Measurements from ENCODE around the gene TUBE1. TPM values are rescaled to one million over a fixed set of nuclear protein-coding genes. Genes with fewer than 3 reads are reported as not detected.

Gene TUBE1
- total and polyA plus RNA-seq, 2 of the 4 experiments (the other 2 are of a cell fraction), result 7.9 to 8.6 TPM

GRCh38 chr6:112130878-112131277 is 43.6 kb upstream of the TUBE1 start:
- no peak overlapping the region for H2BK15ac ChIP-seq (ENCODE audit: low read depth, low read length)
- H3K18ac ChIP-seq (ENCODE audit: low read depth, low read length), result no peak overlapping the region
- H3K4ac ChIP-seq (ENCODE audit: low read depth, low read length), result no peak overlapping the region
- BruUV-seq (replicated peaks), result no TSS peak
- ATAC-seq (ENCODE audit: low read depth), result no peak
- in situ Hi-C loops (cut with MboI; ENCODE audit: low sequenced_read_pairs), result no loop called here
- no peaks in the 10 kb centered on the region for H3K4me1 ChIP-seq (ENCODE audit: control insufficient read depth, insufficient read depth, low read length)
- DNase-seq, result no peak
- H3K27ac ChIP-seq (ENCODE audit: insufficient read depth, low read length), result no peak overlapping the region
- intact Hi-C loops (cut with micrococcal nuclease), result no loop called here
- no peak overlapping the region for H4K91ac ChIP-seq (ENCODE audit: insufficient read depth, low read depth, low read length)
- no peak overlapping the region for H2AK5ac ChIP-seq (ENCODE audit: low read depth, low read length)
- H3K23ac ChIP-seq (ENCODE audit: low read depth, low read length), result no peak overlapping the region
- no peak overlapping the region for H4K8ac ChIP-seq (ENCODE audit: low read depth in 2 of 2, low read length in 2 of 2)
- ChIA-PET POLR2A (ENCODE audit: unreplicated experiment) (no interaction called here), CTCF (no interaction called here)
- no peaks in the 10 kb centered on the region for H4K20me1 ChIP-seq (ENCODE audit: insufficient read depth, low read length)
- dilution Hi-C loops (cut with HindIII; ENCODE audit: low sequenced_read_pairs, unreplicated experiment), result no loop called here
- WGBS, 2 experiments (ENCODE audit: extremely low coverage in 2 of 2, insufficient read length in 1 of 2), result no CpG with 5 or more reads among the region's 3 CpGs
- H3K36me3 ChIP-seq (ENCODE audit: control insufficient read depth, insufficient read depth, low read length), result peaks cover 41% of the 10 kb centered on the region
- H4K5ac ChIP-seq (ENCODE audit: low read depth, low read length), result no peak overlapping the region
- no peak overlapping the region for H3K14ac ChIP-seq (replicated peaks; ENCODE audit: low read depth, low read length)
- H3K9ac ChIP-seq (ENCODE audit: low read depth, low read length), result no peak overlapping the region
- no peak overlapping the region for H2AFZ ChIP-seq (replicated peaks; ENCODE audit: low read length, poor library complexity)
- H3K56ac ChIP-seq (ENCODE audit: extremely low read depth, insufficient read depth, low read length), result no peak overlapping the region
- H3K9me1 ChIP-seq (ENCODE audit: insufficient read depth, low read length), result no peaks in the 10 kb centered on the region
- no peak overlapping the region for H2BK20ac ChIP-seq (ENCODE audit: low read depth, low read length)
- H3K9me3 ChIP-seq (ENCODE audit: control insufficient read depth, insufficient read depth, low read length), result no peaks in the 10 kb centered on the region
- TF ChIP-seq POLR2A (IDR thresholded peaks at IDR 0.05; ENCODE audit: low read depth, low read length) (no peak), FOS (IDR thresholded peaks at IDR 0.05; ENCODE audit: low read depth, low read length) (no peak), NFE2L2 (IDR thresholded peaks at IDR 0.05; ENCODE audit: low read depth, low read length) (no peak), CTCF (conservative IDR thresholded peaks at IDR 0.05; ENCODE audit: low read depth, low read length) (no peak), ELK1 (IDR thresholded peaks at IDR 0.05; ENCODE audit: borderline replicate concordance, low read depth, low read length) (no peak), MAFK (IDR thresholded peaks at IDR 0.05; ENCODE audit: low read depth, low read length) (no peak)
- H3K27me3 ChIP-seq (ENCODE audit: control insufficient read depth, insufficient read depth, low read length), result no peaks in the 10 kb centered on the region
- no peak overlapping the region for H3K4me2 ChIP-seq (ENCODE audit: low read depth, low read length)
- H2BK120ac ChIP-seq (ENCODE audit: low read depth, low read length), result no peak overlapping the region
- H3K4me3 ChIP-seq (ENCODE audit: insufficient read depth, low read depth, low read length), result no peak overlapping the region
- H2BK5ac ChIP-seq (ENCODE audit: low read depth, low read length, poor library complexity, severe bottlenecking), result no peak overlapping the region
- H2AK9ac ChIP-seq (replicated peaks; ENCODE audit: low read depth, low read length, poor library complexity), result no peak overlapping the region
- no peaks in the 10 kb centered on the region for H3K79me1 ChIP-seq (ENCODE audit: low read depth in 1 of 2, low read length in 2 of 2)

All from IMR-90 (cell line).